ENCODE data around the gene CLK1.
A peak's percentile ranks its signal among the peaks of the same experiment; 100 is the strongest.

Gene CLK1

GRCh38 chr2:200878289-200878880, 13.9 kb upstream of the CLK1 start:
- FAIRE-seq (no peak), DNase-seq (ENCODE audit: insufficient read length, low spot score) (no peak)
- TF ChIP-seq PAX5 (IDR thresholded peaks at IDR 0.05; ENCODE audit: insufficient read depth, low read length, severe bottlenecking) = no peak
- TF ChIP-seq POU2F2 (IDR thresholded peaks at IDR 0.05; ENCODE audit: low read depth, low read length) = no peak
- no peak for TF ChIP-seq POLR2AphosphoS5 (IDR thresholded peaks at IDR 0.05; ENCODE audit: low read depth, low read length)
- no peak for TF ChIP-seq POLR2A (IDR thresholded peaks at IDR 0.05; ENCODE audit: low read depth, low read length)
- no peak for TF ChIP-seq TAF1 (IDR thresholded peaks at IDR 0.05; ENCODE audit: low read depth, low read length)
- TF ChIP-seq SPI1 (IDR thresholded peaks at IDR 0.05; ENCODE audit: low read depth, low read length) = no peak

- TF ChIP-seq POLR2A (IDR thresholded peaks at IDR 0.05; ENCODE audit: low read depth, low read length) (no peak), TAF1 (IDR thresholded peaks at IDR 0.05; ENCODE audit: low read depth, low read length) (no peak), SPI1 (IDR thresholded peaks at IDR 0.05; ENCODE audit: low read depth, low read length) (no peak), POLR2AphosphoS5 (IDR thresholded peaks at IDR 0.05; ENCODE audit: low read depth, low read length) (no peak), POU2F2 (IDR thresholded peaks at IDR 0.05; ENCODE audit: low read depth, low read length) (no peak), PAX5 (IDR thresholded peaks at IDR 0.05; ENCODE audit: insufficient read depth, low read length, severe bottlenecking) (no peak)
- no peak for DNase-seq (ENCODE audit: insufficient read length, low spot score)
- no peak for FAIRE-seq
Observed at GRCh38 chr2:200877443-200877842, 13.0 kb upstream of the CLK1 start.

GRCh38 chr2:200873560-200873959, 9.1 kb upstream of the CLK1 start:
- TF ChIP-seq POLR2AphosphoS5 (IDR thresholded peaks at IDR 0.05; ENCODE audit: low read depth, low read length) (no peak), SPI1 (IDR thresholded peaks at IDR 0.05; ENCODE audit: low read depth, low read length) (no peak), TAF1 (IDR thresholded peaks at IDR 0.05; ENCODE audit: low read depth, low read length) (no peak), POLR2A (IDR thresholded peaks at IDR 0.05; ENCODE audit: low read depth, low read length) (no peak), PAX5 (IDR thresholded peaks at IDR 0.05; ENCODE audit: insufficient read depth, low read length, severe bottlenecking) (no peak), POU2F2 (IDR thresholded peaks at IDR 0.05; ENCODE audit: low read depth, low read length) (no peak)
- no peak for FAIRE-seq
- no peak for DNase-seq (ENCODE audit: insufficient read length, low spot score)

GRCh38 chr2:200871151-200871550, 6.7 kb upstream of the CLK1 start:
- FAIRE-seq (no peak), DNase-seq (ENCODE audit: insufficient read length, low spot score) (no peak)
- TF ChIP-seq POU2F2 (IDR thresholded peaks at IDR 0.05; ENCODE audit: low read depth, low read length) = no peak
- no peak for TF ChIP-seq TAF1 (IDR thresholded peaks at IDR 0.05; ENCODE audit: low read depth, low read length)
- TF ChIP-seq PAX5 (IDR thresholded peaks at IDR 0.05; ENCODE audit: insufficient read depth, low read length, severe bottlenecking) = no peak
- no peak for TF ChIP-seq POLR2A (IDR thresholded peaks at IDR 0.05; ENCODE audit: low read depth, low read length)
- no peak for TF ChIP-seq POLR2AphosphoS5 (IDR thresholded peaks at IDR 0.05; ENCODE audit: low read depth, low read length)
- no peak for TF ChIP-seq SPI1 (IDR thresholded peaks at IDR 0.05; ENCODE audit: low read depth, low read length)

GRCh38 chr2:200869014-200869413, 4.6 kb upstream of the CLK1 start:
- TF ChIP-seq TAF1 (IDR thresholded peaks at IDR 0.05; ENCODE audit: low read depth, low read length) = no peak
- no peak for TF ChIP-seq POLR2AphosphoS5 (IDR thresholded peaks at IDR 0.05; ENCODE audit: low read depth, low read length)
- TF ChIP-seq SPI1 (IDR thresholded peaks at IDR 0.05; ENCODE audit: low read depth, low read length) = no peak
- TF ChIP-seq POLR2A (IDR thresholded peaks at IDR 0.05; ENCODE audit: low read depth, low read length) = no peak
- TF ChIP-seq PAX5 (IDR thresholded peaks at IDR 0.05; ENCODE audit: insufficient read depth, low read length, severe bottlenecking) = no peak
- no peak for TF ChIP-seq POU2F2 (IDR thresholded peaks at IDR 0.05; ENCODE audit: low read depth, low read length)
- DNase-seq (ENCODE audit: insufficient read length, low spot score) (no peak), FAIRE-seq (no peak)

- DNase-seq (ENCODE audit: insufficient read length, low spot score) = no peak
- TF ChIP-seq POU2F2 (IDR thresholded peaks at IDR 0.05; ENCODE audit: low read depth, low read length) = no peak
- TF ChIP-seq POLR2AphosphoS5 (IDR thresholded peaks at IDR 0.05; ENCODE audit: low read depth, low read length) = no peak
- TF ChIP-seq SPI1 (IDR thresholded peaks at IDR 0.05; ENCODE audit: low read depth, low read length) = no peak
- no peak for TF ChIP-seq PAX5 (IDR thresholded peaks at IDR 0.05; ENCODE audit: insufficient read depth, low read length, severe bottlenecking)
- TF ChIP-seq TAF1 (IDR thresholded peaks at IDR 0.05; ENCODE audit: low read depth, low read length) = no peak
- TF ChIP-seq POLR2A (IDR thresholded peaks at IDR 0.05; ENCODE audit: low read depth, low read length) = no peak
- FAIRE-seq = no peak
Observed at GRCh38 chr2:200863782-200864175, 679 bp downstream of the CLK1 start.

- no peak for TF ChIP-seq POU2F2 (IDR thresholded peaks at IDR 0.05; ENCODE audit: low read depth, low read length)
- TF ChIP-seq POLR2AphosphoS5 (IDR thresholded peaks at IDR 0.05; ENCODE audit: low read depth, low read length) = peak; percentile 17; the same call in 1 of the 2 replicates
- 0 out of 2 replicates have a peak, but pooled peaks have one; percentile 65 for TF ChIP-seq POLR2A (IDR thresholded peaks at IDR 0.05; ENCODE audit: low read depth, low read length)
- TF ChIP-seq PAX5 (IDR thresholded peaks at IDR 0.05; ENCODE audit: insufficient read depth, low read length, severe bottlenecking) = no peak
- TF ChIP-seq SPI1 (IDR thresholded peaks at IDR 0.05; ENCODE audit: low read depth, low read length) = no peak
- FAIRE-seq (peak; percentile 90), DNase-seq (ENCODE audit: insufficient read length, low spot score) (no peak)
Observed at GRCh38 chr2:200862532-200863000, 1.9 kb downstream of the CLK1 start.

GRCh38 chr2:200861617-200862155, 2.8 kb downstream of the CLK1 start:
- no peak for FAIRE-seq
- TF ChIP-seq PAX5 (IDR thresholded peaks at IDR 0.05; ENCODE audit: insufficient read depth, low read length, severe bottlenecking) (no peak), POU2F2 (IDR thresholded peaks at IDR 0.05; ENCODE audit: low read depth, low read length) (no peak), POLR2A (IDR thresholded peaks at IDR 0.05; ENCODE audit: low read depth, low read length) (no peak), SPI1 (IDR thresholded peaks at IDR 0.05; ENCODE audit: low read depth, low read length) (no peak), POLR2AphosphoS5 (IDR thresholded peaks at IDR 0.05; ENCODE audit: low read depth, low read length) (no peak), TAF1 (IDR thresholded peaks at IDR 0.05; ENCODE audit: low read depth, low read length) (no peak)
- no peak for DNase-seq (ENCODE audit: insufficient read length, low spot score)

- DNase-seq (ENCODE audit: insufficient read length, low spot score) = no peak
- no peak for TF ChIP-seq SPI1 (IDR thresholded peaks at IDR 0.05; ENCODE audit: low read depth, low read length)
- TF ChIP-seq TAF1 (IDR thresholded peaks at IDR 0.05; ENCODE audit: low read depth, low read length) = no peak
- TF ChIP-seq POLR2A (IDR thresholded peaks at IDR 0.05; ENCODE audit: low read depth, low read length) = no peak
- TF ChIP-seq POLR2AphosphoS5 (IDR thresholded peaks at IDR 0.05; ENCODE audit: low read depth, low read length) = no peak
- no peak for TF ChIP-seq POU2F2 (IDR thresholded peaks at IDR 0.05; ENCODE audit: low read depth, low read length)
- TF ChIP-seq PAX5 (IDR thresholded peaks at IDR 0.05; ENCODE audit: insufficient read depth, low read length, severe bottlenecking) = no peak
- FAIRE-seq = no peak
Observed at GRCh38 chr2:200860092-200860795, 4.2 kb downstream of the CLK1 start.
